SK-N-SH (cell line): ENCODE measurements around the gene EML1.

ENCODE experiments used
- NRF1 ChIP-seq: IDR thresholded peaks from 2 replicates; pipeline ENCODE4 v1.6.1; 2012; ENCODE audit warnings: low read depth, mild to moderate bottlenecking, low read length
- SMC3 ChIP-seq: IDR thresholded peaks from 2 replicates; pipeline ENCODE4 v1.6.1; 2012; ENCODE audit warnings: low read depth, low read length, improper control_type of control experiment
- TAF1 ChIP-seq: IDR thresholded peaks from 2 replicates; pipeline ENCODE4 v1.6.1; 2012; ENCODE audit warnings: low read depth, mild to moderate bottlenecking, low read length, moderate library complexity, borderline replicate concordance
- TF ChIP-seq, protein P1 (sequence below): IDR thresholded peaks from 2 replicates; pipeline ENCODE4 v1.4.0; 2012; ENCODE audit warnings: low read depth
- TF ChIP-seq, protein P2 (sequence below): IDR thresholded peaks from 2 replicates; pipeline ENCODE4 v1.6.1; 2012; ENCODE audit warnings: mild to moderate bottlenecking, low read depth, low read length, moderate library complexity
- TF ChIP-seq, protein P3 (sequence below): IDR thresholded peaks from 2 replicates; pipeline ENCODE4 v1.4.0; 2012; ENCODE audit warnings: low read depth, borderline replicate concordance

DNA sequence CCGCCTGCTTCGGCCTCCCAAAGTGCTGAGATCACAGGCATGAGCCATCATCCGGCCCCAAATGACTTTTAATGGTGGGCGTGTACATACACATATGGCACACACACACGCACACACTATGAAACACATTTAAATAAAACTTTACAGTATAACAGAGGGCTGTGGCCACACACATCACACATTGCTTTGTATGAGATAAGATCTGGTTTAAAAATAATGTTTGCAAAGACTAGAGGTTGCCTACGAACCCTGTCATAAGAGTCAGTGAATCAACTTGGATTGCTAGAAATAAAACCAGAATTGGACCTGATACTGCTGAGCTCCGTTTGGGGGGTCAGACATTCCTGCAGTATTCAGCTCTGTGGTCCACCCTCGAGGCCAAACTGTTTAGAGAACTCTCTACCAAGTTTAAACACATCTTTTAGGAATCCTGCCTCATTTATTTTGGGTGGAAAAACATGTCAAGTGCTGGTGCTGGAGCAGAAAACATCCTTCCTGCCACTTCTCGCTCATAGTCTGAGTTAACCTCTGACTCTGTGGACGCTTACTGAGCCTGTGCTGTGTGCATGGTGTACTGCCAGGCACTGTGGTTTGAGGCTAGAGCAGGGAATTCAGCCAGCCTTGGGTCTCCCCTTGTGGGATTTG lies 47.8 kb upstream of the EML1 start:
- TF ChIP-seq, protein P1, sequence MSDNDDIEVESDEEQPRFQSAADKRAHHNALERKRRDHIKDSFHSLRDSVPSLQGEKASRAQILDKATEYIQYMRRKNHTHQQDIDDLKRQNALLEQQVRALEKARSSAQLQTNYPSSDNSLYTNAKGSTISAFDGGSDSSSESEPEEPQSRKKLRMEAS = no peak
- TF ChIP-seq, protein P2, sequence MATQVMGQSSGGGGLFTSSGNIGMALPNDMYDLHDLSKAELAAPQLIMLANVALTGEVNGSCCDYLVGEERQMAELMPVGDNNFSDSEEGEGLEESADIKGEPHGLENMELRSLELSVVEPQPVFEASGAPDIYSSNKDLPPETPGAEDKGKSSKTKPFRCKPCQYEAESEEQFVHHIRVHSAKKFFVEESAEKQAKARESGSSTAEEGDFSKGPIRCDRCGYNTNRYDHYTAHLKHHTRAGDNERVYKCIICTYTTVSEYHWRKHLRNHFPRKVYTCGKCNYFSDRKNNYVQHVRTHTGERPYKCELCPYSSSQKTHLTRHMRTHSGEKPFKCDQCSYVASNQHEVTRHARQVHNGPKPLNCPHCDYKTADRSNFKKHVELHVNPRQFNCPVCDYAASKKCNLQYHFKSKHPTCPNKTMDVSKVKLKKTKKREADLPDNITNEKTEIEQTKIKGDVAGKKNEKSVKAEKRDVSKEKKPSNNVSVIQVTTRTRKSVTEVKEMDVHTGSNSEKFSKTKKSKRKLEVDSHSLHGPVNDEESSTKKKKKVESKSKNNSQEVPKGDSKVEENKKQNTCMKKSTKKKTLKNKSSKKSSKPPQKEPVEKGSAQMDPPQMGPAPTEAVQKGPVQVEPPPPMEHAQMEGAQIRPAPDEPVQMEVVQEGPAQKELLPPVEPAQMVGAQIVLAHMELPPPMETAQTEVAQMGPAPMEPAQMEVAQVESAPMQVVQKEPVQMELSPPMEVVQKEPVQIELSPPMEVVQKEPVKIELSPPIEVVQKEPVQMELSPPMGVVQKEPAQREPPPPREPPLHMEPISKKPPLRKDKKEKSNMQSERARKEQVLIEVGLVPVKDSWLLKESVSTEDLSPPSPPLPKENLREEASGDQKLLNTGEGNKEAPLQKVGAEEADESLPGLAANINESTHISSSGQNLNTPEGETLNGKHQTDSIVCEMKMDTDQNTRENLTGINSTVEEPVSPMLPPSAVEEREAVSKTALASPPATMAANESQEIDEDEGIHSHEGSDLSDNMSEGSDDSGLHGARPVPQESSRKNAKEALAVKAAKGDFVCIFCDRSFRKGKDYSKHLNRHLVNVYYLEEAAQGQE = no peak
- TF ChIP-seq, protein P3, sequence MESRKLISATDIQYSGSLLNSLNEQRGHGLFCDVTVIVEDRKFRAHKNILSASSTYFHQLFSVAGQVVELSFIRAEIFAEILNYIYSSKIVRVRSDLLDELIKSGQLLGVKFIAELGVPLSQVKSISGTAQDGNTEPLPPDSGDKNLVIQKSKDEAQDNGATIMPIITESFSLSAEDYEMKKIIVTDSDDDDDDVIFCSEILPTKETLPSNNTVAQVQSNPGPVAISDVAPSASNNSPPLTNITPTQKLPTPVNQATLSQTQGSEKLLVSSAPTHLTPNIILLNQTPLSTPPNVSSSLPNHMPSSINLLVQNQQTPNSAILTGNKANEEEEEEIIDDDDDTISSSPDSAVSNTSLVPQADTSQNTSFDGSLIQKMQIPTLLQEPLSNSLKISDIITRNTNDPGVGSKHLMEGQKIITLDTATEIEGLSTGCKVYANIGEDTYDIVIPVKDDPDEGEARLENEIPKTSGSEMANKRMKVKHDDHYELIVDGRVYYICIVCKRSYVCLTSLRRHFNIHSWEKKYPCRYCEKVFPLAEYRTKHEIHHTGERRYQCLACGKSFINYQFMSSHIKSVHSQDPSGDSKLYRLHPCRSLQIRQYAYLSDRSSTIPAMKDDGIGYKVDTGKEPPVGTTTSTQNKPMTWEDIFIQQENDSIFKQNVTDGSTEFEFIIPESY = no peak
- TF ChIP-seq TAF1 (no peak), SMC3 (no peak), NRF1 (no peak)
